ENCODE measurements around the gene UBL4B.

The UBL4B gene

DNA sequence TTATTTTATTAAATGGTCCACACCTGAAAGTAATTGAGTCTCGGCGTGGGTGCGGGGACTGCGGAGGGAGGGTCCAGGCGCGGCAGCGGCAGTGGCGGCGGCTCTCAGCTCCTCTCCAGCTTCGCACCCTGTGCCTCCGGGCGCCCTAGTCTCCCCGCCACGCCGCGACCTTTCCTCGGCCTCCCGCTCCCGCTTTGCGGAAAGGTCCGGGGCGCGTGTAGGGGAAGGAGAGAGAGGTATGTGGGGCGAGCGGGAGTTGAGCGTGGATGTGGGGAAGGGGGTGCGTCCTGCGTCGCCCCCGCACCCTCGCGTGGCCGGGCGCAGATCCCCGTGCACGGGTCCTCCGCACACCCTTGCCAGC is 28.4 kb upstream of the UBL4B start:
- Mint-ChIP-seq H3K4me3 (peak overlapping the region; percentile 59 to 72 (median 71)), H3K4me1 (peaks cover 22% of the 10 kb centered on the region), H3K9me3 (no peaks in the 10 kb centered on the region), H3K36me3 (ENCODE audit: low read depth) (no peaks in the 10 kb centered on the region), H3K27ac (no peak overlapping the region), H3K27me3 (ENCODE audit: low read depth) (peaks cover 89% of the 10 kb centered on the region)
- TF ChIP-seq, protein P1, sequence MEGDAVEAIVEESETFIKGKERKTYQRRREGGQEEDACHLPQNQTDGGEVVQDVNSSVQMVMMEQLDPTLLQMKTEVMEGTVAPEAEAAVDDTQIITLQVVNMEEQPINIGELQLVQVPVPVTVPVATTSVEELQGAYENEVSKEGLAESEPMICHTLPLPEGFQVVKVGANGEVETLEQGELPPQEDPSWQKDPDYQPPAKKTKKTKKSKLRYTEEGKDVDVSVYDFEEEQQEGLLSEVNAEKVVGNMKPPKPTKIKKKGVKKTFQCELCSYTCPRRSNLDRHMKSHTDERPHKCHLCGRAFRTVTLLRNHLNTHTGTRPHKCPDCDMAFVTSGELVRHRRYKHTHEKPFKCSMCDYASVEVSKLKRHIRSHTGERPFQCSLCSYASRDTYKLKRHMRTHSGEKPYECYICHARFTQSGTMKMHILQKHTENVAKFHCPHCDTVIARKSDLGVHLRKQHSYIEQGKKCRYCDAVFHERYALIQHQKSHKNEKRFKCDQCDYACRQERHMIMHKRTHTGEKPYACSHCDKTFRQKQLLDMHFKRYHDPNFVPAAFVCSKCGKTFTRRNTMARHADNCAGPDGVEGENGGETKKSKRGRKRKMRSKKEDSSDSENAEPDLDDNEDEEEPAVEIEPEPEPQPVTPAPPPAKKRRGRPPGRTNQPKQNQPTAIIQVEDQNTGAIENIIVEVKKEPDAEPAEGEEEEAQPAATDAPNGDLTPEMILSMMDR (IDR thresholded peaks at IDR 0.05; ENCODE audit: unreplicated experiment in 3 of 3): no peak

DNA sequence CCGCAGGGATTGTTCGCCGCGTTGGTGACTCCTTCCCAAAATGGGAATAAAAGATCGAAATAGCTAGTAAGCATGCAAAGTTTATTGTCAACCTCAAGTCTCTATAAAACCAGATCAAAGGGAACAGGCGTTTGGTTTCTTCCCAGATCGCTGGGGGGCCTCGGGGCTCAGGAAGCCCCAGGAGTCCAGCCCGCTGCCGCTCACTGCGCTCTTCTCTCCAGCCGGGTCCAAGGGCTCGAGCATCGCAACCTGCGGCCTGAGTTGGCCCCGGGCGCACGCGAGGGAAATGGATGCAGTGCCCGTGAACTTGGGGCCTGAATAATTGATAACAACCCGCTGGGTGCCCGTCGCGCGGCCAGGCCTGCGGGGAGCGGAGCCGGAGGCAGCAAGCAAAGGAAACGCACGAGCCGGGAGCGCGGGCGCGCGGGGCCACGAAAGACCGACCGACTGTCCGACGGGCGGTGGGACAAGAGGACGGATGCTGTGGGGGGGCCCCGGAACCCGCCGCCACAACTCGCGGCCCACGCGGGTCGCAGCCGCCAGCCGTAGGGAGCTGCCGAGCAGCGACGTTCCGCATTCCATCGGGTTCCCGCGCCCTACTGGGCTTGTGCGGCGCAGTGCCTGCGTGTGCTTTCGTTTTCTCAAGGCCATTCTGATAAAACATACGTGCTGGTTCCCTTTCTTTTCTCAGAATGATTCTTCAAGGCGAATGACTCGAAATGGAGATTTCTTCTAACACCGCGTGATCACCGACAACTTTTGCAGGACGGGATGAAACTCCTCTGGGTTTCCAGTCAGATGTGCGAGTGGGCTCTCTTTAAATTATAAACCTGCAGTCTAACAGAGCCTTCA is 27.8 kb upstream of the UBL4B start:
- no peak overlapping the region for H3K27ac Mint-ChIP-seq
- TF ChIP-seq, protein P1 (IDR thresholded peaks at IDR 0.05; ENCODE audit: unreplicated experiment in 3 of 3): no peak
- H3K27me3 Mint-ChIP-seq (ENCODE audit: low read depth): peaks cover 86% of the 10 kb centered on the region
- H3K36me3 Mint-ChIP-seq (ENCODE audit: low read depth): no peaks in the 10 kb centered on the region
- H3K4me3 Mint-ChIP-seq: peak overlapping the region; percentile 71 to 82 (median 72)
- peaks cover 22% of the 10 kb centered on the region for H3K4me1 Mint-ChIP-seq
- H3K9me3 Mint-ChIP-seq: no peaks in the 10 kb centered on the region

DNA sequence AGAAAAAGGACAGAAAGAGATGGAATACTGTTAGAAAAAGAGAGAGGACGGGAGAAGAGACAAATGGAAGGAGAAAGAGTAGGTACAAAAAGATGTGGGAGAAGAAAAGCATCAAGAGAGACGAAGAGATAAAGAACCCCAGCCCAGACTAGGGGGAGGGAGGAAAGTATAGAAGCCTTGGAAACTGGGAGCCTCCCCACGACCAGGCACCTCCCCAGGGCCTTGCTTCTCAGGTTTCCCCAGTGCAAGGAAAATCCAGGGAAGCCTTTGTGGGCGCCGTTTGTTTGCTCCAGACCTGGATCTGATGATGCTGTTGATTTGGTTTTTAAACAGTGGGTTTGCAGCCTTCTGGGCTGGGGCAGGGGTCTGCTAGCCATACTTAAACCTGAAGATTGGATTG is 26.6 kb upstream of the UBL4B start:
- H3K36me3 Mint-ChIP-seq (ENCODE audit: low read depth): no peaks in the 10 kb centered on the region
- no peaks in the 10 kb centered on the region for H3K9me3 Mint-ChIP-seq
- TF ChIP-seq, protein P1 (IDR thresholded peaks at IDR 0.05; ENCODE audit: unreplicated experiment in 3 of 3): no peak
- H3K4me1 Mint-ChIP-seq: peaks cover 22% of the 10 kb centered on the region
- H3K4me3 Mint-ChIP-seq: peak overlapping the region; percentile 1 to 52 (median 21)
- H3K27ac Mint-ChIP-seq: no peak overlapping the region
- peaks cover 88% of the 10 kb centered on the region for H3K27me3 Mint-ChIP-seq (ENCODE audit: low read depth)

DNA sequence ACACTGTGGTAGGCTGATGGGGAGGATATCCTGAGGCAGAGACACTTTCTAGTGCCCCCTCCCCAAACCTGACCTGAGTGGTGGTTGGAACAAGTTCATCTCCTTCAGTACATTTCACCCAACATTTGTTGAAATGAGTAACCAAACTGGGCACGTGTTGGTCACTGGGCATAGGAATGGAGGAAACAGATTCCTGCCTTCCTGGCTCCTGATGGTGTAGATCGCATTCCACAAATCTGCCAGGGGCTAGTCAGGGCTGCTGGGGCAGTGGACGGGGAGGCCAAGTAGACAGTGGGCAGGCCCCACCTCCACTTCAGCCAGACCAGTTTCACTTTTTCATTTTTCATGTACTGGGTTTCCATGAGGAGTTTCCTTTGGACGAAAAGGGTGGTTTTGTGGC is 25.3 kb upstream of the UBL4B start:
- no peaks in the 10 kb centered on the region for H3K9me3 Mint-ChIP-seq
- peaks cover 16% of the 10 kb centered on the region for H3K4me1 Mint-ChIP-seq
- H3K36me3 Mint-ChIP-seq (ENCODE audit: low read depth): no peaks in the 10 kb centered on the region
- no peak overlapping the region for H3K27ac Mint-ChIP-seq
- no peak overlapping the region for H3K4me3 Mint-ChIP-seq
- peaks cover 88% of the 10 kb centered on the region for H3K27me3 Mint-ChIP-seq (ENCODE audit: low read depth)
- TF ChIP-seq, protein P1 (IDR thresholded peaks at IDR 0.05; ENCODE audit: unreplicated experiment in 3 of 3): no peak

DNA sequence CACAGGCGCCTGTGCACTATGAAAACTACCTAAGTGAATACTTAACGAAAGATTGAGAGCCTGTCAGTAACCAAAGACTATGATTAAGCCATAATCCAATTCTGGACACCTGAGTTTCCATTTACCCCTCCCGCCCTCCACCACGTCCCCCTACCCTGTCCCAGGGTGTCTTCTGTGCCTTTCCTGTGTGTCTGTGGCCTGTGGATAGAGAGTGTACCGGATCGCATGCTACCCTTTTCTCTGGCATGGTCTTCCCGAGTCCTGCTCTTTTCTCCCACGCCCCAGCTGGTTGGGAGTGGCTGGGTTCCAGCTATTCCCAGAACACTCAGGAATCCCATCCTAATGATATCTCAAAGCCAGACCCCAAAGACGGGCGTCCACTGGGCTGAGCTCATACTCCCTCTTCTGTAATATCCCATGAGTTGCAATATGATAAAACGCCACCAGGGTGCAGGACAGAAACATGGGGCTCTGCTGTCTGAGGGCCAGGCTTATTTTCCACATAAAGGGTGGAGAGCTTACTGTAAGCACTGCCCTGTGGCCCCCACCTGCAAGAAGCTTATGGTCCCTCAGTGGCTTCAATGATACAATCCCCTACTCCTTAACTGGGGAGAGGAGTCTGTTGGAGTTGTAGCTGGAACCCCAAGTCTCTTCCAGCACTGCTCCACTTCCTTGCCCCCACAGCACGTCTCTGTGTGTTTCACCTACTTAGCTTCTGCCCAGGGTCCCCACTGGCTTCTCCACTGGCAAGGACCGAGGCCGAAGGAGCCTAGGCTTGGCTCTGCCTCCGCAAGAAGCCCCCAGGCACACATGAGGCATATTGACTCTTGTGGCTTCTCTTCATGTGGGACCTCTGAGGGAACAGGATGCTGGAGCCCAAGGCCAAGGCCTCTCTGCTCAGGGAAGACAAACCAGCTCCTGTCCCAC is 24.2 kb upstream of the UBL4B start:
- Mint-ChIP-seq H3K4me1 (peaks cover 11% of the 10 kb centered on the region), H3K9me3 (no peaks in the 10 kb centered on the region), H3K27me3 (ENCODE audit: low read depth) (peaks cover 88% of the 10 kb centered on the region), H3K27ac (no peak overlapping the region), H3K36me3 (ENCODE audit: low read depth) (no peaks in the 10 kb centered on the region), H3K4me3 (peak overlapping the region in 1 of 3 experiments; percentile 53)
- TF ChIP-seq, protein P1 (IDR thresholded peaks at IDR 0.05; ENCODE audit: unreplicated experiment in 3 of 3): peak; percentile 57 to 62 (median 60)
